Spleen (tissue), 11 donors: ENCODE data around the gene CRNKL1. TPM values are rescaled to one million over a fixed set of nuclear protein-coding genes. Genes with fewer than 3 reads are reported as not detected.

Source experiments
- DNase-seq: peaks from one replicate; pipeline ENCODE4 v3.0.0-alpha.2; 2020
- H3K27ac ChIP-seq, 8 donors: fragments of 200-600 bp; sonication (generic) in 7 of 8; 1 replicate in 4 of 8; 2 replicates in 4 of 8; pipeline versions ENCODE4 v1.5.0 to v1.8.0; 2016 to 2021; ENCODE audit warnings: inconsistent platforms in 4 of 8, mild to moderate bottlenecking in 4 of 8, moderate library complexity in 1 of 8
- H3K27me3 ChIP-seq, 7 donors: fragments of 200-600 bp; sonication (generic) in 6 of 7; replicated peaks in 1 of 7; 1 replicate in 4 of 7; 2 replicates in 3 of 7; pipeline versions ENCODE4 v1.5.0 to v1.8.0; 2016 to 2021; ENCODE audit warnings: inconsistent platforms in 3 of 7, mild to moderate bottlenecking in 1 of 7
- H3K36me3 ChIP-seq, 6 donors: fragments of 200-600 bp; sonication (generic) in 5 of 6; 1 replicate in 4 of 6; 2 replicates in 2 of 6; pipeline versions ENCODE4 v1.5.0 to v1.8.0; 2016 to 2021; ENCODE audit warnings: inconsistent platforms in 2 of 6
- H3K4me1 ChIP-seq, 6 donors: fragments of 200-600 bp; sonication (generic) in 5 of 6; 1 replicate in 3 of 6; 2 replicates in 3 of 6; pipeline versions ENCODE4 v1.5.0 to v1.8.0; 2016 to 2021; ENCODE audit warnings: inconsistent platforms in 3 of 6
- H3K4me3 ChIP-seq, 8 donors: fragments of 200-600 bp; sonication (generic) in 7 of 8; 1 replicate in 4 of 8; 2 replicates in 4 of 8; pipeline versions ENCODE4 v1.5.0 to v1.8.0; 2016 to 2021; ENCODE audit warnings: inconsistent platforms in 4 of 8, mild to moderate bottlenecking in 4 of 8, moderate library complexity in 2 of 8
- H3K9me3 ChIP-seq, 8 donors: fragments of 200-600 bp; sonication (generic) in 7 of 8; 1 replicate in 4 of 8; 2 replicates in 4 of 8; pipeline versions ENCODE4 v1.5.0 to v1.8.0; 2016 to 2021; ENCODE audit warnings: inconsistent platforms in 4 of 8
- CTCF ChIP-seq, 11 experiments: fragments of 200-600 bp in 7 of 11; fragments of 450-650 bp in 4 of 11; sonication (generic) in 4 of 11; IDR thresholded peaks in 8 of 11; conservative IDR thresholded peaks in 3 of 11; 1 replicate in 7 of 11; 2 replicates in 4 of 11; pipeline versions ENCODE4 v1.4.0 to v1.8.0; 2016 to 2021; ENCODE audit warnings: antibody characterized with exemption in 11 of 11, inconsistent platforms in 4 of 11, mild to moderate bottlenecking in 1 of 11
- POLR2A ChIP-seq, 3 donors: fragments of 450-650 bp; IDR thresholded peaks; one replicate each; pipeline ENCODE4 v1.5.1; 2017; ENCODE audit warnings: antibody characterized with exemption in 3 of 3, mild to moderate bottlenecking in 1 of 3
- POLR2AphosphoS5 ChIP-seq, 3 donors: sonication (generic); formaldehyde crosslinking; IDR thresholded peaks; one replicate each; pipeline ENCODE4 v1.5.1; 2017; ENCODE audit warnings: antibody characterized with exemption in 3 of 3
- WGBS, 5 donors: extraction: QIAGEN DNeasy Blood & Tissue Kit in 3 of 5; methylation state at CpG; one replicate each; pipeline versions ENCODE4 v1.1.5 to v1.1.7; 2013 to 2018; 5-methylcytosine and 5-hydroxymethylcytosine counted together
- intact Hi-C: fragments of 100-400 bp; cut with DNase I; formaldehyde crosslinking; loops from one replicate; pipeline ENCODE4 v1.15.0; 2023; ENCODE audit warnings: low total_unique reads
- polyA plus RNA-seq, 3 donors: library from polyadenylated mRNA; stranded (reverse); fragments of 200-250 nt; gene quantifications; one replicate each; pipeline ENCODE4 v1.2.1, GENCODE V29; 2013
- total RNA-seq, 7 donors: library from RNA; depleted of rRNA in 3 of 7; stranded (reverse); fragments of >200 nt in 3 of 7; fragmentation: NEBNext Ultra II Directional in 4 of 7; extraction: Animal tissue kit (Norgen Biotek cat#: 25700) in 4 of 7; gene quantifications; one replicate each; pipeline versions ENCODE4 v1.1.0 to v1.2.1, GENCODE V29; 2016 to 2021
- donor health status: healthy with polysubstance abuse.
- donor health status: DM: no; HTN: no; CAD: no; lungs with moderate emphysema.
- donor health status: DM: no; HTN: no; CAD: no.
- donor health status: Bipolar disorder and iron deficiency.
- donor health status: healthy.
- donor health status: DM: no; HTN: no; CAD: no.
- donor health status: DM: yes; HTN: yes; CAD: no.

The CRNKL1 gene
- total and polyA plus RNA-seq, 10 donors, result 14.2 to 24.7 (median 23.4) TPM

- Histone ChIP-seq H3K4me1 (no peaks in the 10 kb centered on the region), H3K36me3 (no peaks in the 10 kb centered on the region), H3K4me3 (no peak overlapping the region), H3K27ac (no peak overlapping the region), H3K9me3 (no peaks in the 10 kb centered on the region), H3K27me3 (peaks cover 0 to 11% (median 0%) of the 10 kb centered on the region in 7 donors)
- no peak for DNase-seq
- no peak for TF ChIP-seq POLR2A (IDR thresholded peaks at IDR 0.05)
- TF ChIP-seq CTCF (IDR thresholded peaks at IDR 0.05 in 8 of 11, conservative IDR thresholded peaks at IDR 0.05 in 3 of 11), result no peak
- no peak for TF ChIP-seq POLR2AphosphoS5 (IDR thresholded peaks at IDR 0.05)
- intact Hi-C loops, result loop anchor here (5.0 kb wide), 1 partner anchor 472 kb away; no protein-coding TSS in a partner anchor
- 86 to 94% (median 92%) methylated on average over 10 of the region's 10 CpGs for WGBS, 5 donors
These were observed 43.0 kb upstream of the CRNKL1 start for GRCh38 chr20:20095114-20095872.

GRCh38 chr20:20094410-20094809 is 42.1 kb upstream of the CRNKL1 start:
- Histone ChIP-seq H3K4me3 (no peak overlapping the region), H3K9me3 (no peaks in the 10 kb centered on the region), H3K27me3 (peaks cover 0 to 11% (median 0%) of the 10 kb centered on the region in 7 donors), H3K36me3 (no peaks in the 10 kb centered on the region), H3K27ac (no peak overlapping the region), H3K4me1 (no peaks in the 10 kb centered on the region)
- intact Hi-C loops, result no loop called here
- TF ChIP-seq POLR2AphosphoS5 (IDR thresholded peaks at IDR 0.05) (no peak), CTCF (IDR thresholded peaks at IDR 0.05 in 8 of 11, conservative IDR thresholded peaks at IDR 0.05 in 3 of 11) (no peak), POLR2A (IDR thresholded peaks at IDR 0.05) (no peak)
- 49 to 80% (median 71%) methylated on average over 6 of the region's 6 CpGs for WGBS, 5 donors
- no peak for DNase-seq

- TF ChIP-seq POLR2A (IDR thresholded peaks at IDR 0.05) (no peak), CTCF (IDR thresholded peaks at IDR 0.05 in 8 of 11, conservative IDR thresholded peaks at IDR 0.05 in 3 of 11) (no peak), POLR2AphosphoS5 (IDR thresholded peaks at IDR 0.05) (no peak)
- no peak overlapping the region for H3K27ac ChIP-seq
- WGBS, 5 donors, result 72 to 89% (median 85%) methylated on average over 4 of the region's 4 CpGs
- H3K4me1 ChIP-seq, result no peaks in the 10 kb centered on the region
- H3K9me3 ChIP-seq, result no peaks in the 10 kb centered on the region
- intact Hi-C loops, result no loop called here
- no peaks in the 10 kb centered on the region for H3K36me3 ChIP-seq
- no peak overlapping the region for H3K4me3 ChIP-seq
- H3K27me3 ChIP-seq, result peaks cover 0 to 16% (median 0%) of the 10 kb centered on the region in 7 donors
- DNase-seq, result no peak
These were observed 40.6 kb upstream of the CRNKL1 start for GRCh38 chr20:20092827-20093226.

GRCh38 chr20:20089939-20090338 is 37.7 kb upstream of the CRNKL1 start:
- TF ChIP-seq CTCF (IDR thresholded peaks at IDR 0.05 in 8 of 11, conservative IDR thresholded peaks at IDR 0.05 in 3 of 11) (no peak), POLR2A (IDR thresholded peaks at IDR 0.05) (no peak), POLR2AphosphoS5 (IDR thresholded peaks at IDR 0.05) (no peak)
- Histone ChIP-seq H3K27me3 (peaks cover 0 to 5% (median 0%) of the 10 kb centered on the region in 7 donors), H3K4me3 (no peak overlapping the region), H3K27ac (no peak overlapping the region), H3K9me3 (no peaks in the 10 kb centered on the region), H3K36me3 (no peaks in the 10 kb centered on the region), H3K4me1 (no peaks in the 10 kb centered on the region)
- intact Hi-C loops, result no loop called here
- 42 to 60% (median 44%) methylated on average over 1 of the region's 1 CpG for WGBS, 5 donors
- no peak for DNase-seq
